Mucosa of descending colon (tissue), 3 donors: ENCODE measurements around the gene TMEM208. TPM values are rescaled to one million over a fixed set of nuclear protein-coding genes. Genes with fewer than 3 reads are reported as not detected.

Experiments
- ATAC-seq: fragments of 200-7000 bp; cut with Tn5 transposase; one replicate; pipeline ENCODE4 v1.9.1; 2020; ENCODE audit warnings: mild to moderate bottlenecking, moderate library complexity
- DNase-seq, 3 donors: peaks; one replicate each; pipeline ENCODE4 v3.0.0-alpha.2; 2020
- H3K36me3 ChIP-seq: fragments of 200-600 bp; one replicate; pipeline ENCODE4 v1.8.0; 2021; ENCODE audit warnings: low read depth, mild to moderate bottlenecking
- H3K4me1 ChIP-seq: fragments of 200-600 bp; one replicate; pipeline ENCODE4 v1.8.0; 2021; ENCODE audit warnings: low read depth, mild to moderate bottlenecking
- H3K4me3 ChIP-seq: fragments of 200-600 bp; one replicate; pipeline ENCODE4 v1.8.0; 2021; ENCODE audit warnings: mild to moderate bottlenecking
- H3K9me3 ChIP-seq: fragments of 200-600 bp; one replicate; pipeline ENCODE4 v1.8.0; 2021; ENCODE audit warnings: mild to moderate bottlenecking
- intact Hi-C, 2 donors: fragments of 100-400 bp; cut with DNase I in 1 of 2; cut with micrococcal nuclease in 1 of 2; formaldehyde crosslinking; loops; one replicate each; pipeline versions ENCODE4 v1.11.0 to v1.11.1; 2022; cut with DNase I, micrococcal nuclease
- total RNA-seq, 3 donors: library from RNA; stranded (reverse); fragmentation: NEBNext Ultra II Directional in 2 of 3; extraction: Animal tissue kit (Norgen Biotek cat#: 25700) in 2 of 3; gene quantifications; one replicate each; pipeline versions ENCODE4 v1.2.1 to v1.2.4, GENCODE V29; 2021 to 2023
- TF ChIP-seq, protein P1 (sequence below): fragments of 200-600 bp; IDR thresholded peaks from one replicate; pipeline ENCODE4 v1.8.0; 2022; ENCODE audit warnings: antibody characterized with exemption, mild to moderate bottlenecking
- donor health status: DM: no; HTN: no; CAD: no; lungs with moderate emphysema.
- donor health status: DM: no; HTN: no; CAD: no.
- donor health status: DM: no; HTN: yes; CAD: no.

The TMEM208 gene
- total RNA-seq, 3 donors from 2014 or later = 30.8 to 39.6 (median 36.1) TPM

DNA sequence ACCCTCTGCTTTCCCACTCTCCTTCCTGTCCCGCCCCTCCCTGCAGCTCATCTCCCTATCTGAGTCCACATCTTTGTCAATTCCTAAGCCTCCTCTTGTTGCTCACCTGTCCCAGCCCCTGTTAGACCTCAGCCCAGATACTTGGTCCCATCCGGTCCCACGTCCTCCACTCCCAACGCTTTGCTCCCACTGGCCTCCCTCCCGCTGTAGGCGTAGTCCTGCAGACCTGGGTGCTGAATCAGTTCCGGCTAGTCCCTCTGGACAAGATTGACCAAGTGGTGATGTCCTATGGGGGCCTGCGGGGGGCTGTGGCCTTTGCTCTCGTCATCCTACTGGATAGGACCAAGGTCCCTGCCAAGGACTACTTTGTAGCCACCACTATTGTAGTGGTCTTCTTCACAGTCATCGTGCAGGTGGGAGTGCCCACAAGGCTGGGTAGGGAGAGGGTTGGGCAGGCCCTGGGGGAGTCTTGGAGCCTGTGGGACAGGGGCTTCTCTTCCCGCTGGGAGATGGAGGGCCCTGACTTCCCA is 29.8 kb downstream of the TMEM208 start:
- no peaks in the 10 kb centered on the region for H3K4me1 ChIP-seq
- TF ChIP-seq, protein P1, sequence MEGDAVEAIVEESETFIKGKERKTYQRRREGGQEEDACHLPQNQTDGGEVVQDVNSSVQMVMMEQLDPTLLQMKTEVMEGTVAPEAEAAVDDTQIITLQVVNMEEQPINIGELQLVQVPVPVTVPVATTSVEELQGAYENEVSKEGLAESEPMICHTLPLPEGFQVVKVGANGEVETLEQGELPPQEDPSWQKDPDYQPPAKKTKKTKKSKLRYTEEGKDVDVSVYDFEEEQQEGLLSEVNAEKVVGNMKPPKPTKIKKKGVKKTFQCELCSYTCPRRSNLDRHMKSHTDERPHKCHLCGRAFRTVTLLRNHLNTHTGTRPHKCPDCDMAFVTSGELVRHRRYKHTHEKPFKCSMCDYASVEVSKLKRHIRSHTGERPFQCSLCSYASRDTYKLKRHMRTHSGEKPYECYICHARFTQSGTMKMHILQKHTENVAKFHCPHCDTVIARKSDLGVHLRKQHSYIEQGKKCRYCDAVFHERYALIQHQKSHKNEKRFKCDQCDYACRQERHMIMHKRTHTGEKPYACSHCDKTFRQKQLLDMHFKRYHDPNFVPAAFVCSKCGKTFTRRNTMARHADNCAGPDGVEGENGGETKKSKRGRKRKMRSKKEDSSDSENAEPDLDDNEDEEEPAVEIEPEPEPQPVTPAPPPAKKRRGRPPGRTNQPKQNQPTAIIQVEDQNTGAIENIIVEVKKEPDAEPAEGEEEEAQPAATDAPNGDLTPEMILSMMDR = no peak
- ATAC-seq (no peak), DNase-seq (peak in 2 of 3 donors; percentile 8 to 37)
- no peaks in the 10 kb centered on the region for H3K9me3 ChIP-seq
- no peak overlapping the region for H3K4me3 ChIP-seq
- intact Hi-C loops = no loop called here
- H3K36me3 ChIP-seq = no peaks in the 10 kb centered on the region

DNA sequence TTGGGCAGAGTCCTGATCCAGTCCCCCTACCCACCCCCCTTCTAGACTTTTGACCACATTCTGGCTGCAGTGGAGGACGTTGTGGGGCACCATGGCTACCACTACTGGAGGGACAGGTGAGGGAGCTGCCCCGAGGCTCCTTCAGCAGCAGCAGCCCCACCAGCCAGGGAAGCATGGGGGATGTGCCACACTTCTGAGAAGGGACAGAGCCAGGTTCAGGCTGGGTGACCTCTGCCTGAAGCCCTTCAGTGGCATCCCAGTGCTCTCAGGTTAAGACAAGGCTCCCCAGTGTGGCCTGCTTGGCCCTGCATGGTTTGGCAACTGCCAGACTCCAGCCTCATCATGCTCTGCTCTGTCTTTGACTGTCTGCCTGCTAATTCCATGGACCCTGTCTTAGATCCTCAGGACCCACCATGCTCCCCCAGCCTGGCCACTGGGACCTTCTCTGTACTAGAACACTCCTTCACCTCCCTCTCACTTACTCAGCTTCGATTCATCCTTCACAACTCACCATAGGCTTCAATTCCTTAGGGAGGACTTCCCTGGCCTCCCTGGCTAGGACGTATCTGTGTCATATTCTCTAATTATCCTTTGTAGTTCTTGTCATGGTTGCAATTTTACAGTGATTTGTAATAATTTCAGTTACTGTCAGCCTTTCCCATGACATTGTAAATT is 30.7 kb downstream of the TMEM208 start:
- intact Hi-C loops = no loop called here
- no peaks in the 10 kb centered on the region for H3K36me3 ChIP-seq
- H3K4me1 ChIP-seq = no peaks in the 10 kb centered on the region
- peak in 2 of 3 donors; percentile 7 to 24 for DNase-seq
- no peaks in the 10 kb centered on the region for H3K9me3 ChIP-seq
- ATAC-seq = no peak
- no peak overlapping the region for H3K4me3 ChIP-seq
- TF ChIP-seq, protein P1 = no peak

DNA sequence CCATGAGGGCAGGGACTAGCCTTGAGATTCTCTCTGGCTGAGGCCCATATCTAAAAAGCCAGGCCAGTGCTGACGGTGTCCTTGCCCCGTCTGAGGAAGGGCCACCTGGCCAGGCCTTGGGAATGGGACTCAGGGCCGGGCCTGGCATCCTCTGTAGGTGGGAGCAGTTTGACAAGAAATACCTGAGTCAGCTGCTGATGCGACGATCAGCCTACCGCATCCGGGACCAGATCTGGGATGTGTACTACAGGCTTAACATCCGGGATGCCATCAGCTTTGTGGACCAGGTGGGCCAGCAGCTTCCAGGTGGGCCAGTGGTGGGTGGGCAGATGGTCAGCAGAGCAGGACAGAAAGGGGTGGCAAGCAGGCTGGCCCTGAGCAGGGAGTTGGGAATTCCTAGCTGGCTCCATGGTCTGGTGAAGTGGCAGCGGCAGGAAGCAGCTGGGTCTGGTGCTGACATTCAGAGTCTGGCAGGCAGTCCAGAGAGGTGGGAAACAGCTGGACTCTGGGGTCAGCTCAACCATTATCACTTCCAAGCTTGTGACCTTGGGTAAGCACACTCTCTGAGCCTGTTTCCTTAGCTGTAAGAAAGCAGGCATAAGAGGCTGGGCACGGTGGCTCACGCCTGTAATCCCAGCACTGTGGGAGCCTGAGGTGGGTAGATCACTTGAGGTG is 31.4 kb downstream of the TMEM208 start:
- ATAC-seq (no peak), DNase-seq (peak in 1 of 3 donors; percentile 36)
- intact Hi-C loops = no loop called here
- no peaks in the 10 kb centered on the region for H3K4me1 ChIP-seq
- TF ChIP-seq, protein P1 = no peak
- H3K4me3 ChIP-seq = no peak overlapping the region
- H3K36me3 ChIP-seq = no peaks in the 10 kb centered on the region
- no peaks in the 10 kb centered on the region for H3K9me3 ChIP-seq

DNA sequence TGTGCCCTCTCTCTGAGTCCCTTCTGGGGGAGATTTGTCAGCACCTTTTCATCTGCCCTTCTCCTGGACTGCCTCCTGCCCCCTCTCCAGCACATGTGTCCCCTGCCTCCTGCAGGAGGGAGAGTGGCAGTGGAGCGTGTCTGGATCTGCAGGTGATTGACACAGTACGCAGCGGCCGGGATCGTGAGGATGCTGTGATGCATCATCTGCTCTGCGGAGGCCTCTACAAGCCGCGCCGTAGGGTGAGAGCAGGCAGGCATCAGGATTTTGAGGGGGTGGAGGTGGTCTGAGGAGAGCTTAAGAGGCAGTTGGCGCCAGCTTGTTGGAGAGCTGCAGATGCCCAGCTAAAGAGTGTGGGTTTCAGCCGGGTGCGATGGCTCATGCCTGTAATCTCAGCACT is 32.8 kb downstream of the TMEM208 start:
- Histone ChIP-seq H3K9me3 (no peaks in the 10 kb centered on the region), H3K4me3 (no peak overlapping the region), H3K36me3 (no peaks in the 10 kb centered on the region), H3K4me1 (no peaks in the 10 kb centered on the region)
- intact Hi-C loops = no loop called here
- TF ChIP-seq, protein P1 = no peak
- ATAC-seq (no peak), DNase-seq (peak in 1 of 3 donors; percentile 50)

DNA sequence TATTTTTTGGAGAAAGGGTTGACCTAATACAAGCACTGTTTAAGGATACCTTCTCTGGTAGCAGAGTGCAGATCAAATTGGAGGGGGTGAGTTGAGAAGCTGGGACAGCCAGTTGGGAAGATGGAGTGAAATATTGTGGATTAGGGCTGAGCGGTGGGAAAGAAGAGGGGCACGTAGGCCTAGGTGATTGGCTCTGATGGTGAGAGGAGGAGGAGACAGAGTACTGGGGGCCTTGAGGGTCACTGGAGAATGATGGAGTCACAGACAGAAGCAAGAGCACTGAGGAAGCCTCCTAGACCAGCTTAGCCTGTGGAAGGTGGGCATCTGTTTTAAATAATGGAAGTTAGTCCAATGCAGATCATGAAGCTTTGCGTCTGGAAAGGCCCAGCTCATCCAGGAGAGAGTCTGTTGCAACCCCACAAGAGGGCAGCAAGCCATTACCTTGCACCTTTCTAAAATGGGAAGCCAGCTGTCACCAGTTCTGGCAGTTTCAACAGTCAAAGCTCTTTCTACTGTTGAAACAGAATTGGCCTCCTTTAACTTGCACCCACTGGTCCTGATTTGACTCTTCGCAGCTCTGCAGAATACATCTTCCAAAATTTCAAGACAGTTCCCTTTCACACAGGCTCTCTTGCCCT is 33.6 kb downstream of the TMEM208 start:
- intact Hi-C loops = no loop called here
- Histone ChIP-seq H3K4me1 (no peaks in the 10 kb centered on the region), H3K9me3 (no peaks in the 10 kb centered on the region), H3K36me3 (no peaks in the 10 kb centered on the region), H3K4me3 (no peak overlapping the region)
- TF ChIP-seq, protein P1 = no peak
- DNase-seq (peak in 1 of 3 donors; percentile 54), ATAC-seq (peak; percentile 84)
